HG03575 (cell line): ENCODE data around the gene TMPRSS15.
"Not testable (repeated sequence)": the region's sequence is repeated elsewhere in the genome, so short reads cannot be mapped to it uniquely, and the experiment has no call there.

Experiments used
- ATAC-seq: cut with Tn5 transposase; IDR thresholded peaks from one replicate; pipeline ENCODE4 v1.9.1; 2021; ENCODE audit not compliant: unreplicated experiment, insufficient number of reproducible peaks, low FRiP score; ENCODE audit errors: extremely low read depth

The TMPRSS15 gene

DNA sequence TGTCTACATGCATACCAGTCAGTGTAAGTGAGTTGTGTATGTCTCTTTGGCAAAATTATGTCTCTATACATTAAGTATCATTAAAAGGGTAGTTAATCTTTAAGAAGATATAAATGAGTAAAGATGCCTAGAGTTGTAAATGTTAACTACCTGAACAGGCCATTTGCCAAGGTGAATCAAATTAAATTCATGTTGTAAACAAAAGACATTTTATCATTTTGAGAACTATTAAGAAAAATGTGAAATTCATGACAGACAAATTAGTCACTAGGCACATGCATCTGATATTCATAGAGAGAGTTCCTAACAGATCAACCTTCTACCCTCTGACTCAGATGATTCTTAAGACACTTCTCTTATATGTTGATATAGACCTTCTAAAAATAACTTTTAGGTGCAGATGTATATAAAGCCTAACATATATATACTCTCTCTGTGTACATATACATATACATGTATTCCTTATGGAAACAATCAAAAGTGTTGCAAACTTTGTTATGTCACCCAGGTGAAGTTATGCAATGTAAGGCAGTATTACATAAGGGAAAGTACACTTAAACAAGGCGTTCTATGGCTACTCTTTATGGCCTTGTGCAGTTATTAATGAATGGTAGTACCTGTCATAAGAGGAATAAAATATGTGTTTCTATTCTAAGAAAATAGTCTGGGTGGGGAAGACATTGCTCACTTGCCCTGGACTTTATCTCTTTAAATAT lies at the start of gene TMPRSS15:
TSS of gene TMPRSS15 (minus strand) at position 51 of the 716 bp plus-strand sequence. CDS start 163 bp downstream, outside the sequence.
- no peak for ATAC-seq

DNA sequence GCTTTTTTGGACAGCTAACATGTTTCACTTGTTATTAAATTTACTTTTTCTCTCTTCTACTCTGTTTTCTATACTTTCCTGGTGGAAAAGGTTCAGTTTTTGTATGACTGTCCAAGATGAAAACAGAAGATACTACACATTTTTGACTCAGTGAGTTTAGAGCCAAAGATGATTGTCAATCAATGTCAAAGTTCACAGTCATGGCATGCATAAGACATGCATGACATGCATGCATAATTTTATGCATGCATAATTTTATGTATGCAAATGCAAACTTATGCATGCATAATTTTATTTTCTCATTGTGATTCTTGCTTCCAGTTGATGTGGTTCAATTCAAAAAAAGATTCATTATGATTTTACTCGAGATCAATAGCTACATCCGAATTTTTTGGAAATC lies 48.1 kb upstream of the TMPRSS15 start:
- no peak for ATAC-seq

DNA sequence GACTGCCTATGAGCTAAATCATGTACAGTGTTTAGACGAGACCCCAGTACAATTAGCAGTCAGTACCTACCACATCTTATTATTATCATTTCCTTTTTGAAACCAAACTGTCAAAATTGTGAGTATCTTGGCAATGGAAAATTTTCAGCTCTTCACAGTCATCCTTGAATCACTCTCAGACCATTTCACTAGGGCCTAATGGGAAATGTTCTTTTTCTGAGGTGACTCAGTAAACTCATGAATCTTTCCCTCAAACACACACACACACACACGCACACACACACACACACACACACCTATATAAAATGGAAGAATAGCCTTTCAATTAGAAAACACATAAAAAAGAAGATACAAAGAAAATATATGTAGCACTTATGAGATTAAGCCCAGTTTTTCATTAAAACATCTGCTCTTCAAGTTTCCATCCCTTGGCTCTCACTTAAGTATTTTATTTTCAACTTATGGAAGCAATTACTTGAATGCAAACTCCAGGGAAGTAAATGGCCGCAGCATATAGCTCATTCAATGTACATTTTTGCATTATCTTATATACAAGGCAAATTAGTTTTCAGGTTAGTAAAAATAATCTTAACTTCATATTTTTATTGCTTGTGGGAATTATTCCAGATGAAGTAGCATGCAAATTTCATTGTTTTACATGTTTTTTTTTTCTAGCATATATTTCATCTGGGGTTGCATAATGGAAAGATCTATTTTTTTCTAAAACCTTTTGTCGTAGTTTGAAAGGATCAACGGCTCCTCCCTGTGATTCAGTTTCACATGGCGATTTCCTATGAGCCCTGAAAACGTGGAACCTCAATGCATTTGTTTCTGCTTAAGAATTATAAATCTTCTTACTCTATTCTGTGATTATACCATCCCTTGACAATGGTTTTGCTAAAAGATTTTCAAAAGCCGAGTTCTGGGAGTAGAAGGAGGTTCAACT lies 46.3 kb upstream of the TMPRSS15 start:
- ATAC-seq: no peak

DNA sequence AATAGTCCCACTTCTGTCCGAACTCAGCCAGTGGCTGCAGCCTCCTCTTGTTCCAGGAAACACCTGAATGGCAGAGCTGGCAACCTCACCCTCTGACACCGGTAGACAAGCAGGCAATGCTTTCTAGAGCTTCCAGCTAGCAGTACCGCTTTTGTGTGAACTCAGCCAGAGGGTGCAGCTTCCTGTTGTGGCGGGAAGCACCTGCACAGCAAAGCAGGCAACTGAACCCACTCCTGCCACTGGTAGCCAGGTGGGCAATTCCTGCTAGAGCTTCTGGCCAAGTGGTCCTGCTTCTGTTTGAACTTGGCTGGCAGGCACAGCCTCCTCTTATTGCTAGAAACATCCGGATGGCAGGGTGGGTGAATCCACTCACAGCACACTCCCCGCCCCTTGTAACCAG lies 40.1 kb upstream of the TMPRSS15 start:
- ATAC-seq: no peak

- ATAC-seq: no peak
Measured at GRCh38 chr21:18443085-18443484, 39.5 kb upstream of the TMPRSS15 start.

DNA sequence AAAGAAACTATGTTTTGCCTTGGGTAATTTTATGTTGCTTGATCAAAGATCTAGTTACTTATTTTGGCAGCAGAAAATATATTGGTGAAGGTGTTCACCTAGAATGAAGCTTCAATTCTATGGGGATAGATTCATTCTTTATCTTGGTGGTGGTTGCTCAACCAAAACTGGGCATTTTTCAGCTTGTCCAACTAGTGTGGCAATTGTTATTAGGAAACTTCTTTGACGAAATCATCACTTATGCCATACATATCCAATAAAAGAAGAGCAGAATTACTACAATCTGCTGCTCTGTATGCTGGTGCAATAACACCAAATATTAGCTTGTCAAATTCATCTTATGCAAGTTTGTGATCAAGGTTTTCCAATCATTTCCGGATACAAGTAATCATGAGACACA lies 26.8 kb upstream of the TMPRSS15 start:
- ATAC-seq: no peak

GRCh38 chr21:18424276-18424675 lies 20.7 kb upstream of the TMPRSS15 start:
- no peak for ATAC-seq

DNA sequence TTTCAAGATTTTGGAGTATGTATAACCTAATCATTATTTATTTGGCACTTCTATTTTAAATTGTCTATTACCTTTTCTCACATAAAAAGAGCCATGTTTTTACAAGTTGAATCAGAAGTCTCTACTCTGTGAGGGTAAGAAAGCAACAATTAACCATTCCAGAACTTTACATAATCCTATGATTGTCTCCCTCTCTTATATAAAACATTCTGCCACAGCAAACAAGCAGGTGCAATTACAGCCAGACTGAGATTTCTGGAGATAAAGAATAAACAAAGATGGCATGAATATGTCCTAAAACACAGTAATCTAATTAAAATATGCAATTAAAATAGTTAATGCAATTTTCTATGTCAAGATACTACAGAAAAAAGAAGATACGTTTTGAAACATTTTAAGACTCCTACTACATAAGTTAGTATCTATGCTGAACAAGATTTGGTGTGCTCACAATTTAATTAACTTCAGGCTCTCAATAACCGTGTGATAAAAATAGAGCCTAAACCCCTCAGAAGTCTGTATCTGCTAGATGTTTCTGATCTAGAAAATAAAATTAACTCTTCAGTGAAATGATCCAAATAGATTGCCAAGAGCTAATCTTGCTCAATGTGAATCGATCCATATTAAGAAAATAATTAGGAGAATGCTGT lies 13.7 kb upstream of the TMPRSS15 start:
- no peak for ATAC-seq

- ATAC-seq: no peak
Measured at GRCh38 chr21:18411565-18411964, 8.0 kb upstream of the TMPRSS15 start.

DNA sequence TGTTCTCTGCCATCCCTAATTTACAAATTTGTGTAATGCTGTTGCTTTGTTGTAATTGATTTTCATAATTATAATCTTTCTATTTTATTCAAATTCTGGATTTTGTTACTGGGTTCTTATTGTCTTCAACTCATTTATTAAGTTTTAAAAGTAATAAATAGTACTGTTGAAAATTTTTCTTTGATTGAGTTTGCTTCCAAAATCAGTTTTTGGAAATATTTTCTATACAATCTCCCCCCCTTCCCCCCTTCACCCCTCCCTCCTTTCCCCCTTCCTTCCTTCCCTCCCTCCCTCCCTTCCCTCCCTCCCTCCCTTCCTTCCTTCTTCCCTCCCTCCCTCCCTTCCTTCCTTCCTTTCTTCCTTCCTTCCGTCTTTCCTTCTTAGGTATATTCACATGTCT lies 6.0 kb upstream of the TMPRSS15 start:
- no peak for ATAC-seq

GRCh38 chr21:18398843-18399242 lies 4.7 kb downstream of the TMPRSS15 start:
- no peak for ATAC-seq

- ATAC-seq: no peak
Measured at GRCh38 chr21:18387994-18388393, 15.6 kb downstream of the TMPRSS15 start.

DNA sequence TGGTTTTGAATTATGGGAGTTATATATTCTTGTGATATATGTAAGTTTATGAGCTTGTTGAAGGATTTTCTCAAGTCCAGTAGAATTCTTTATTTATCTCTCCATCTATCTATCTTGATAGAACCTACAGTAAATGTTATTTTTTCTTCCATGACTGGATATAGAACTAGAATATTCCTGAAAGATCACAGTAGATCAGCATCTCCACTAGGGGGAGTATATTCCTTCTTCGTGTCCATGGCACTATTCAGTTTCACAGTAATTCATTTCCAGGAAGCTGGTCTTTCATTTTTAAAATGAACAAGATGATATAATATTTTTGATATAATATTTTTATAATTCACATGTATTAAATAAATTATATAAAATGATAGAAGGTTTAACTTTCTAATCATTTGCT lies 18.8 kb downstream of the TMPRSS15 start:
- no peak for ATAC-seq

DNA sequence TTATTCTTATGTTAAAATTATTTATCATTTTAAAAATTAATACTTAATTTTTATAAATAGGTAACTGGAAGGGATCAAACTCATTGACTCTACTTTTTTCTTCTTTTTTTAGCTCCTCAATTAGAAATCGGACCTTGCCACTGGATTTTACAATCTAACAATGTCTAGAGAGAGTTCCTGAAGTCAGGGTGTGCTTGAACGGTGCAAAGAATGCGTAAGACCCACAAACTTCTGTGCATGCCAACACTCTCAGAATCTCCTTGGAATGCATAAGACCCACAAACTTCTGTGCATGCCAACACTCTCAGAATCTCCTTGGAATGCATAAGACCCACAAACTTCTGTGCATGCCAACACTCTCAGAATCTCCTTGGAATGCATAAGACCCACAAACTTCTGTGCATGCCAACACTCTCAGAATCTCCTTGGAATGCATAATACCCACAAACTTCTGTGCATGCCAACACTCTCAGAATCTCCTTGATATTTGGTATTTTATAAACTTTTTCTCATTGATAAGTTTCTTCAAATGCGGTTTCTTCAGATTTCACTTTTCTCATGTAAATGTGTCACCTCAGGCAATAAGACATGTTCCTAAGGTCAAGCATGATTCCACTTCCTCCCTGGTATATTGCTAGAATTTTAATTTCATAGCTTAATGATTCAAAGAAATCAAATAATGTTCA lies 20.5 kb downstream of the TMPRSS15 start:
- ATAC-seq: not testable (repeated sequence)

GRCh38 chr21:18382141-18382540 lies 21.4 kb downstream of the TMPRSS15 start:
- ATAC-seq: no peak

DNA sequence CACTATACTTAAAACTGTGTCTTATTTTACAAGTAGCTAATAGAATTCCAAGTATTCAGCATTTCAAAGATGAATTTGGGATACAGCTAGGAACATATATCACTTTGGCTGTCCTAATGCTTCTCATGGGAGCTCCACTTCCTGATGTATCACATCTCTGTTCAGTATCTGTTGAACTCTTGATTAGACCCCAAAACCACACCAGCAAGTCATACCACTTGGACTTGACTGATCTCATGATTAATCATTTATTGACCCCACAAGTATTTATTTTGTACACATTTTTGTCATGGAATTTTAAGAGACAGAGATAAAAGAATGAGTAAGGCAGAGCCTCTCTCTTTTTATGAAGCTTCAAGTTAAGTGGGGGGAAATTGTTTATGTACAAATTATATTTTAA lies 30.0 kb downstream of the TMPRSS15 start:
- no peak for ATAC-seq

DNA sequence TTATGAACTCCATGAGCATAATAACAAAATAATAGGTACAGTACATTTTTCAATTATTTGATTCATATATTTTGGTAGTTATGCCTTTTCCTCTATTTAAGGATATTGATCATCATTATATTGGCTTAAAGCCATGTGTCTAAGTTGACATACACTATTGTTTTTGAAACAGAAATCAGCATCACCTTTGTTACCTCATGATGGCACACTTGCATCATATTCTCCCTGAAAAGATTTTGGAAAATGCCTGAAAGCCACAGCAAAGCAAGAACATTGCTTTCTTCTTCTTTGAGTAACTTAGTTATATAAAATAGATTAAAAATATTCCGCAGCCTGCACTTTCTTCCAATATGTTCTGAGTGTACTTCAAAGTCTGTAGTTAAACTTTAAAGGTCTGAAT lies 33.3 kb downstream of the TMPRSS15 start:
- ATAC-seq: no peak

DNA sequence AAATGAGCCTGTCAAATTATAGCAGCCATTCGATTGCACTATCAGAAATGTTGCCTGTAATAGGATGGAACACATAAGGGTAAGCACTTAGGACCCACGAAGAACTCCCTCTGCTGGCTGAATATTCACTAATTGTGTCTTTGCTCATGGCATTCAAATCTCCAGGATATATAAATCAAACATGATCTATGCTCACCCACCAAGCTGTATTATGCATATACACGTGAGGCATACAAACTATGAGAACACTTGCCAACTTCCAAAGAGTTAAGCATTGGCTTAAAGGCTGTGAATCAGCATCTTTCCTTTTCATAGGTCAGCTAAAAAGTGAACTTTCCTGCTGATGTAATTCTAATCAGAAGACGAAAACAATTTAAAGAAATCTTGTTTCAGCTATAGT lies 34.5 kb downstream of the TMPRSS15 start:
- no peak for ATAC-seq

- ATAC-seq: no peak
Measured at GRCh38 chr21:18368205-18368604, 35.4 kb downstream of the TMPRSS15 start.
